ENCODE measurements around the gene DERA.

- no peak for TF ChIP-seq CTCF (IDR thresholded peaks at IDR 0.05)
- TF ChIP-seq REST (IDR thresholded peaks at IDR 0.05; ENCODE audit: insufficient read depth in 1 of 2, low read depth in 2 of 2, low read length in 1 of 2) = no peak
- TF ChIP-seq POLR2AphosphoS5 (IDR thresholded peaks at IDR 0.05; ENCODE audit: low read depth, low read length) = no peak
These were observed 37.6 kb upstream of the DERA start for GRCh38 chr12:15873556-15873955.

Data from Panc1 (cell line).